Measurements from ENCODE around the gene SLC22A12. TPM values are rescaled to one million over a fixed set of nuclear protein-coding genes. Genes with fewer than 3 reads are reported as not detected.

The SLC22A12 gene
- total RNA-seq, 1 donor from 2014 or later: not detected

DNA sequence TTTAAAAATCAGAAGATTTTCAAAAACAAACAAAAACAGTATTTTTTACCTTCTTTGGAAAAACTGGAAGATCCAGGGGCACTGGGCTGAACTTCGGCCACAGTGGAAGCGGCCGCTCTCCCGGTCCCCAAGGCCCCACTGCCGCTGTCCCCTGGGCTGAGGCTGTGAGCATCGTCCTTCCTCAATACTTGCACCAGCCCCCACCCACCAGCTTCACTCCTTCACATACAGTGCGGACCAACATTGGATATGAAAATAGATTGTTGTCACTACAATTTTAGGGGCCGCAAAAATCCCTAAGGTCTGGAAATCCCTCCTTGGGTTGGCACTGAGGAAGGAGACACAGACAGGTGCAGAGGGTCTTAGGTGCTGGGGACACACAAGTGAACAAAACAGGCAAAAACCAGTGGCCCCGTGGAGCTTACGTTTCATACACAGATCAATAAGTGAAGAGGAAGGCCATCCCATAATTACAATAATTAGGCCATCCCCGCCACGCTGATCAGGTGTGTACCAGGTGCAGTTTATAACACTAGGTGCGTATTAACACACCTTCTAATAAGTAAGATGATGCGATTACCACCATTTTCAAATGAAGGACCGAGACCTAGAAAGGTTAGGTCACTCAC lies 28.2 kb upstream of the SLC22A12 start:
- H3K9me3 Mint-ChIP-seq (ENCODE audit: unreplicated experiment): peaks cover 2% of the 10 kb centered on the region
- H3K36me3 Mint-ChIP-seq (ENCODE audit: unreplicated experiment): no peaks in the 10 kb centered on the region
- TF ChIP-seq, protein P1, sequence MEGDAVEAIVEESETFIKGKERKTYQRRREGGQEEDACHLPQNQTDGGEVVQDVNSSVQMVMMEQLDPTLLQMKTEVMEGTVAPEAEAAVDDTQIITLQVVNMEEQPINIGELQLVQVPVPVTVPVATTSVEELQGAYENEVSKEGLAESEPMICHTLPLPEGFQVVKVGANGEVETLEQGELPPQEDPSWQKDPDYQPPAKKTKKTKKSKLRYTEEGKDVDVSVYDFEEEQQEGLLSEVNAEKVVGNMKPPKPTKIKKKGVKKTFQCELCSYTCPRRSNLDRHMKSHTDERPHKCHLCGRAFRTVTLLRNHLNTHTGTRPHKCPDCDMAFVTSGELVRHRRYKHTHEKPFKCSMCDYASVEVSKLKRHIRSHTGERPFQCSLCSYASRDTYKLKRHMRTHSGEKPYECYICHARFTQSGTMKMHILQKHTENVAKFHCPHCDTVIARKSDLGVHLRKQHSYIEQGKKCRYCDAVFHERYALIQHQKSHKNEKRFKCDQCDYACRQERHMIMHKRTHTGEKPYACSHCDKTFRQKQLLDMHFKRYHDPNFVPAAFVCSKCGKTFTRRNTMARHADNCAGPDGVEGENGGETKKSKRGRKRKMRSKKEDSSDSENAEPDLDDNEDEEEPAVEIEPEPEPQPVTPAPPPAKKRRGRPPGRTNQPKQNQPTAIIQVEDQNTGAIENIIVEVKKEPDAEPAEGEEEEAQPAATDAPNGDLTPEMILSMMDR (IDR thresholded peaks at IDR 0.05; ENCODE audit: partially characterized antibody, unreplicated experiment): no peak
- H3K27ac Mint-ChIP-seq (ENCODE audit: unreplicated experiment): no peak overlapping the region
- H3K27me3 Mint-ChIP-seq (ENCODE audit: unreplicated experiment): peaks cover 6% of the 10 kb centered on the region
- no peak for DNase-seq
- H3K4me1 Mint-ChIP-seq (ENCODE audit: low read depth, unreplicated experiment): peaks cover 7% of the 10 kb centered on the region
- H3K4me3 Mint-ChIP-seq (ENCODE audit: unreplicated experiment): no peak overlapping the region

DNA sequence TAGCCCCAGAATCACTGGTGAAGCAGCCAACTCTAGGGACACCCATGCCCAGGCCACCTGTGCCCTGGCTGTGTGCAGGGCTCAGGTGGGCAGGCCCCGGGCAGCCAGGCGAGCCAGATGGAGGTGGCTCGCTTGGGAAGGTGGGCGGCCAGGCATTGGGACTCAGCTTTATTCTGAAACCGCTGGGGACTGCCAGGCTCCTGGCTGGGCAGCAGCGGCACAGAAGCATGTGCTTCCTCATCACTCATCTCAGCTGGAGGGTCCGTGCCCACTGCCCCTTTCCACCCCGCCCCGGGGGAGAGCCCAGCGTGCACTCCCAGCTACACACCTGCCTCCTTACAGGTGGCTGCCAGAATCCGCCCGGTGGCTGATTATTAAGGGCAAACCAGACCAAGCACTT lies 27.1 kb upstream of the SLC22A12 start:
- Mint-ChIP-seq H3K27ac (ENCODE audit: unreplicated experiment) (no peak overlapping the region), H3K4me1 (ENCODE audit: low read depth, unreplicated experiment) (peaks cover 7% of the 10 kb centered on the region), H3K27me3 (ENCODE audit: unreplicated experiment) (peaks cover 6% of the 10 kb centered on the region), H3K4me3 (ENCODE audit: unreplicated experiment) (no peak overlapping the region), H3K9me3 (ENCODE audit: unreplicated experiment) (no peaks in the 10 kb centered on the region), H3K36me3 (ENCODE audit: unreplicated experiment) (no peaks in the 10 kb centered on the region)
- no peak for DNase-seq
- TF ChIP-seq, protein P1 (IDR thresholded peaks at IDR 0.05; ENCODE audit: partially characterized antibody, unreplicated experiment): no peak

DNA sequence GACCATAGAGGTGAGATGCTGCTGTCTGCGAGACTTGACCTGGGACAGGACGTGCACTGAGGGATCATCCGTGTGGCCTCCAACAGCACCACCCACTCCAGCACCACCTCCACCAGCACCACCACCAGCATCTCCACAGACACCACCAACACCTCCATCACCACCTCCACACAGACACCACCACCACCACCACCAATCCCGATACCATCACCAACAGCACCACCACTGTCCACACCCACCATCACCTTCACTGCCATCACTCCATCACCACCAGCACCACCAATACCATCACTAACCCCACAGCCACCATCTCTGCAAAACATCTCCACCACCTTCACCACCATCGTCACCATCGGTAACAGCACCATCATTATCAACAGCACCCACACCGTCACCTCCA lies 26.6 kb upstream of the SLC22A12 start:
- H3K4me3 Mint-ChIP-seq (ENCODE audit: unreplicated experiment): no peak overlapping the region
- peaks cover 7% of the 10 kb centered on the region for H3K4me1 Mint-ChIP-seq (ENCODE audit: low read depth, unreplicated experiment)
- H3K9me3 Mint-ChIP-seq (ENCODE audit: unreplicated experiment): no peaks in the 10 kb centered on the region
- no peak for DNase-seq
- TF ChIP-seq, protein P1 (IDR thresholded peaks at IDR 0.05; ENCODE audit: partially characterized antibody, unreplicated experiment): no peak
- peaks cover 7% of the 10 kb centered on the region for H3K27me3 Mint-ChIP-seq (ENCODE audit: unreplicated experiment)
- no peak overlapping the region for H3K27ac Mint-ChIP-seq (ENCODE audit: unreplicated experiment)
- no peaks in the 10 kb centered on the region for H3K36me3 Mint-ChIP-seq (ENCODE audit: unreplicated experiment)

DNA sequence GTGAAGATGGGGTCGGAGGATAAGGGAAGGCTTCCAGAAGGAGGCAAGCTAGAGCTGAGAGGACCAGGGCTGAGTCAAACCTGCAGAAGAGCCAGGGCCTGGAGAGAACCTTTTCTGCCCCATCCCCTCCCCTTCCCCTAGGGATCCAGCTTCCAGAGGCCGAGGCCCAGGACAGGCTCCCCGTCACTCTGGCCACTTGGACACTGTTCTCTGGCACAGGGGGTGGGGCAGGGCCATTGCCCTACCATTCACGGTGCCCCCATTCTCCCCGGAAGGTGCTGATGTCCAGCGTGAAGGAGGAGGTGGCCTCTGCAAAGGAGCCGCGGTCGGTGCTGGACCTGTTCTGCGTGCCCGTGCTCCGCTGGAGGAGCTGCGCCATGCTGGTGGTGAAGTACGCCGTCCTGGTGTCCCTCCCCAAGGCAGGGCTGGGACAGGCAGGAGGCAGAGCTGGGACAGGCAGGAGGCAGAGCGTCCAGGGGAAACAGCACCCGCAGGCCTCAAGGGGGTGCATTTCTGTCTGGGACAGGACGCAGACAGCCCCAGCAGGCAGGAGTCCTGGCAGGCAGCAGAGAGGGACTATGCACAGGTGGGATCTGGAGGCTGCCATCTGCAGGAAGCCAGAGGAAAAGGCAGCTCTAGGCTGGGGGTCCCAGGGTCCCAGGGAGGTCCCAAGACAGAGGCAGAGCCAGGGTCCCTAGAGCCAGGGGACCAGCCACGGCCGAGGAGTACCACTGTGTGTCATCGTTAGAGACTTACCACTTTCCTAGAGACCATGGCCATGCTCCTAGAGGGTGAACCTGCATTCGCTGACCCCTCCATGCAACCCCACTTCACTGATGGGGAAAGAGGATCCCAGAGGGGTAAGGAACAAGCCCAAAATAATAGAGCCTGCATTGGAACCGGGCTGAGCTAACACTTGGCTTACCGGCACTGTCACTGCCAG lies 25.8 kb upstream of the SLC22A12 start:
- TF ChIP-seq, protein P1 (IDR thresholded peaks at IDR 0.05; ENCODE audit: partially characterized antibody, unreplicated experiment): no peak
- H3K4me1 Mint-ChIP-seq (ENCODE audit: low read depth, unreplicated experiment): peaks cover 7% of the 10 kb centered on the region
- no peak overlapping the region for H3K27ac Mint-ChIP-seq (ENCODE audit: unreplicated experiment)
- H3K36me3 Mint-ChIP-seq (ENCODE audit: unreplicated experiment): no peaks in the 10 kb centered on the region
- no peak for DNase-seq
- H3K9me3 Mint-ChIP-seq (ENCODE audit: unreplicated experiment): no peaks in the 10 kb centered on the region
- peaks cover 6% of the 10 kb centered on the region for H3K27me3 Mint-ChIP-seq (ENCODE audit: unreplicated experiment)
- no peak overlapping the region for H3K4me3 Mint-ChIP-seq (ENCODE audit: unreplicated experiment)
